DMS 273 (cell line): ENCODE data around the gene VCL.
"Not testable (repeated sequence)": the region's sequence is repeated elsewhere in the genome, so short reads cannot be mapped to it uniquely, and the experiment has no call there.

Source experiments
- DNase-seq: peaks from one replicate; lab custom pipeline; 2025; ENCODE audit not compliant: unreplicated experiment; lab: John Stamatoyannopoulos, UW

Gene VCL

DNA sequence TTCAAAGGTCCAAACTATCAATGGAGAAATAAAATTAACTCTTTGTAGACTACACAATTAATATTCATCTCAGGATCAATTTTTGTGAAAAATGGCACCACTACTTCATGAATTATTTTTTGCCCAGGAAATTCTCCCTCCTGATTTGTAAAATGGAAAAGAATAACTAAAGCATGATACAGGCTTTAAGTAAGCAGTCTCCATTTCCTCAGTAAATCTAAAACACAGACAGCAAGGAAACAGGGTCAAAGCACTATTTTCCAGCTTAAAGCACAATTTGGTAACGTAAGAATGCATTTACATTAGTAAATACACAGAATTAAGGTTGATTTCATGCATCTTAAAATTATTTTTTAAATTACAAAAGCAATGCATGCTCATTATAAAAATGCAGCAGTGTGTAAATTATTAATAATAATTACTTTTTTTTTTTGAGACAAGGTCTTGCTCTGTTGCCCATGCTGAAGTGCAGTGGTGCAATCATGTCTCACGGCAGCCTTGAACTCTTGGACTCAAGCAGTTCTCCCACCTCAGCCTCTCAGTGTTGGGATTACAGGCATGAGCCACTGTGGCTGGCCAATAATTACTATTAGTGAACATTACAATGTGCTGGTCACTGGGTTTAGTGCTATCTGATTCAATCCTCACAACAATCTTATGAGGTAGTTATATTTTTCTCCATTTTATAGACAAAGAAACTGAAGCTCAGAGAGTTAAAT lies 26.1 kb upstream of the VCL start:
- DNase-seq, result no peak

- DNase-seq, result no peak
These were observed 24.5 kb upstream of the VCL start for GRCh38 chr10:73973427-73973826.

GRCh38 chr10:73974309-73974946 lies 23.5 kb upstream of the VCL start:
- DNase-seq, result no peak

GRCh38 chr10:73975388-73975787 lies 22.5 kb upstream of the VCL start:
- DNase-seq, result no peak

- no peak for DNase-seq
These were observed 18.6 kb upstream of the VCL start for GRCh38 chr10:73979141-73979808.

- no peak for DNase-seq
These were observed 18.0 kb upstream of the VCL start for GRCh38 chr10:73979809-73980433.

DNA sequence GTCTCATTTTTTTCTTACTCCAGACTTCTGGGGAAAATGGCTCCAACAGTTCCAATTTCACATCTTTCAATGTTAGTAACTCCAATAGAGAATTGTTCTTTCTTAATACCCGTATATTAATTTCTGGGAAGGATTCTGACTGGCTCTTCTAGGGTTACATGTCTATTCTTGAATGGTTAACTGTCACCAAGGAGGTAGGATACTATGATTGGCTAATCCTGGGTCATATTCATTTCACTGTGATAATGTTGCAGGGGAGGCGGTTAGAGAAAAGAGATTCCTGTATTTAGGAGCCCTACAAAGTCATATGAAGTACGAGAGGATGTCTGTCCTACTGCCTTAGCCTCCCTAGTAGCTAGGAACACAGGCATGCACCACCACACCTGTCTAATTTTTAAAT lies 16.1 kb upstream of the VCL start:
- DNase-seq, result no peak

DNA sequence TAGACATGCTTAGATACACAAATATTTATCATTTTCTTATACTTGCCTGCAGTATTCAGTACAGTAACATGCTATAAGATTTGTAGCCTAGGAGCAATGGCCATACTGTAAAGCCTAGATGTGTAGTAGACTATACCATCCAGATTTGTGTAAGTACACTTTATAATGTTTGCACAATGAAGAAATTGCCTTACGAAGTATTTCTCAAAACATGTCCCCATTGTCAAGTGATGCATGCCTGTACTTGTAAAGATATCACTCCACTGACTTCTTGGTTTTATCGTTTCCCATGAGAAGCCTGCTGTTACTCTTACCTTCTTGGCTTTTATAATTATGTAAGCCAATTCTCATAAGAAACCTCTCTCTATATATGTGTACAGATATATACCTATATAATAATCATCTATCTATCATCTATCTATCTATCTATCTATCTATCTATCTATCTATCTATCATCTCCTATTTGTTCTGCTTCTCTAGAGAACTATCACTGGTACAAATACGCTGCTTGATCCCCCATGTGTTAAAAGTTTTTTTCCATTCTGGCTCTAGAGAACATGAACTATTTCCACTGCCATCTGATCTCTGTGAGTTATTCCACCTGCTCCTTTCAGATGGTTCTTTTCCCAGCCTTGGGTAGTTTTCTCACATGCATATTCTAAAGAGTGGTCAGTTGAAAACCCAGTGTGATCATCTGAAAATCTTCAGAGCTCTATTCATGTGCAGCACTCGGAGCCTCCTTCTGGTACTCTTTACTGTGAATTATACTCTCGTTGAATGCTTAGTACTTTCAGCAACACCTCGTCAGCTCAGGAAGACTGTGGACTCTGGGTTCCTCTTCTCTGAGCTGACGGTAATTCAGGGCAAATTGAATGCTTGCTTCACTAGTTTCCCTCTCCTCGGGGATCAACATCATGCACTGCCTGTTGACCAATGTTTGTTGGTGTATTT lies 14.5 kb upstream of the VCL start:
- DNase-seq, result no peak

GRCh38 chr10:73989594-73990150 lies 8.2 kb upstream of the VCL start:
- DNase-seq, result no peak

DNA sequence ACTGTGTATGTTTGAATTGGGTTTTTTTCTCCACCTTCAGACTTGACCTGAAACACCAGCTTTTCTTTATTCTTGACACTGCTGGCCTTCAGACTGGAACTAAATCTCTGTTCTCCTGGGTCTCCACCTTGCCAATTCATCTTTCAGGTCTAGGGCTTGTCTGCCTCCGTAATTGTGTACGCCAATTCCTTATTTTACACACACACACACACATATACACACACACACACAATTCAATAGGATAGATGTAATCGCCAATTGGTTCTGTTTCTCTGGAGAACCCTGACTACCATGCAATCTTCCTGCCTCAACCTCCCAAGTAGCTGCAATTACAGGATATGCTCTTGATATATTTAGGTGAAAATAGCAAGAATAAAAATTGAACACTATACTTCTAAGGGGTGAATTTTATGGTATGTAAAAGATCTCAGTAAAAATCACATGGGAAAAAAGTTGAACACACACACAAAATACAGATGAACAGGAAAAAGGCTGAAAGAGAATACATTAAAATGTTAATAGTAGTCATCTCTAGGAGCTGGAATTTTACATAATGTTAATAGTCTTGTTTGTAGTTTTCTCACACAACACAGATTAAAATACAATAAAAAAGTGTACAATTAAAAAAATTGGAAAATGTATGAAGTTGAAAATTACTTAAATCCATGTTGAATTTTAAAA lies 6.6 kb upstream of the VCL start:
- no peak for DNase-seq

DNA sequence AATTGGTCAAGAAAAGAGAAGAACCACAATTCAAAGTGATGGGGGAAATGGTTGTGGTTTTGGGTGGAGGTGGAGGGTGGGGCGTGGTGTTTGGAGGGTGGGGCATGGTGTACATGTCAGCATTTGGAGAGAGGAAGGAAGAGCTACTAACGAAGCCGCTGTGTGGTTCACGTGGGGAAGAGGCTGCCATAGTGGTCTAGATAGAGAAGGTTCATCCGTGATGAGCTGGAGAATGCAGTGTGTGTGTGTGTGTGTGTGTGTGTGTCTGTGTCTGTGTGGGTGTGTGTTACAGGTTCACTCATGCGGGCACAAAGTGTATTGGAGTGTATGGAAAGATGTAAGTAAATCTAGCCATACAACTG lies 6.1 kb upstream of the VCL start:
- DNase-seq, result no peak

DNA sequence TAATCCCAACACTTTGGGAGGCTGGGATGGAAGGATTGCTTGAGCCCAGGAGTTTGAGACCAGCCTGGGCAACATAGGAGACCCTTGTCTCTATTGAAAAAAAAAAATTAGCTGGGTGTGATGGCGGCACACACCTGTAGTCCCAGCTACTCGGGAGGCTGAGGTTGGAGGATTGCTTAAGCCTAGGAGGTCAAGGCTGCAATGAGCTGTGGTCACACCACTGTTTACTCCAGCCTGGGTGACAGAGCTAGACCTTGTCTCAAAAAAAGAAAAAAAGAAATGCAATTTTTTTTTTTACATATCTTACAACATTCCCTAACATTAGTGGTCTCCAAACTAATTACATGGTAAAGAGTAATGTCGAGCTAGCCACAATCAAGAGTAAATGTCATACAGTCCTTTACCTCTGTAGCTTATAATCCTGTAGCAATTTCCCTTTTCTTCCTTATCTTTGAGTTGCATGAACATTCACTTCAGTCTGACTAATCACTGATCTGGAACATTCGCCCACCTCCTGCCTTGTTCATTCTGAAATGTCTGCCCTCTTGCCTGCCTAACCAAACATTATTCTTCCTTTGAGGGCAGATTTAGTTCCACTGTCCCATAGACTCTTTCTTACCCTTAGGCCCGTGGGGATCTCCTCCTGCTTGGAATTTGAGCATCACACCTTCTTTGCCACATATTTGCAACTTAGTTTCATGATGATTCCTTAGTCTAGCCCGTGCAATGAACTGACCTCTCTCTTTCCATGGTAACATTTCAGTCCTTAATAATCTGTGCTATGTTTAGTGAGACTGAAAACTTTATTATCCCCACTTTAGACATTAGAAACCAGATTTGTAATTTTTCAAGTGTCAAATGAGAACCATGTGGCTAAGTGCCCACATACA lies 4.8 kb upstream of the VCL start:
- no peak for DNase-seq

DNA sequence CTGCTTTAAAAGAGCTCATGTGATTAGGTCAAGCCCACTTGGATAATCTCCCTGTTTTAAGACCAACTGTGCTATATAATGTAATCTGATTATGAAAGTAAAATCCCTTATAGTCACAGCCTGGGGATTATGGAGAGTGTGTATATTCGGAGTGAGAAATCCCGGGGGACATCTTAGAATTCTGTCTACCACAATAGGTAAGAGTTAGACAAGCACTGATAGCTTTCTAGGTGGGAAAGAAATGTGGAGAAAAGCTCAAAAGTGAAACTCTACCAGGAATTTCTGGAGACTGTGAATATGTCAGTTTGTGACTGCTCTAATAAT lies 2.9 kb upstream of the VCL start:
- no peak for DNase-seq

GRCh38 chr10:73997461-73997786 lies 492 bp upstream of the VCL start:
- DNase-seq, result peak; percentile 86

DNA sequence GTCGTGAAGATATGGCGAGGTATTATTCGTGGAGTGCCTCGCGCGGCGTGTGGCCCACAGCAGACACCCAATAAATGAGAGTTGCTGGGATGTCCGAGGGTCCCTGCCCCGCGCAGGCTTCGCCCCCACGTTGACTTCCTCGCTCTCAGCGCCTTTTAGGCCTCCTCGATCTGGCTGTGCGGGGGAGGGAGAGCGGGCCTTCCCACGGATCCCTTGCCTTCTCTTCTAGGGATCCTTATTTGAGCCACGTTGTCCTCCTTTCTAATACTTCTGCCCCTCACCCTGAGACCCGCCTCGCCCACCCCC lies 660 bp downstream of the VCL start:
- peak; percentile 65 for DNase-seq

- peak; percentile 72 for DNase-seq
These were observed 1.2 kb downstream of the VCL start for GRCh38 chr10:73998929-73999691.

DNA sequence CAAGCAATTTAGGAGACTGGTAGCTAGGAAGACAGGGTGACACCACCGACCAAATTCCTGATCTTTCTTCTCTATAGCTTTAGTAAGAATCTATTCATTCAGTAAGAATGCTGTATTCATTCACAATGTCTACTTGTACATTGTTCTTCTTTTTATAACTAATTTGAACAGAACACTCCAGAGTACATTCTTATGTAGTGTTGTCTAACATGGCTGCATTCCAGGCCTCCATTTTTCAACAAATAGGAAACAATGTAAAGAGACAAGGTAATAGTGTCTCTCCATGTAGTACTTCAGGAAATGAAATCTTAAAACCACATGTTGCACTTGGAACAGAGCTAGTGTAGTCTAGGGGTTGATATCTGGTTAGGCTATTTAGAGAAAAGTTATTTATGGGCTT lies 1.8 kb downstream of the VCL start:
- peak; percentile 17 for DNase-seq

DNA sequence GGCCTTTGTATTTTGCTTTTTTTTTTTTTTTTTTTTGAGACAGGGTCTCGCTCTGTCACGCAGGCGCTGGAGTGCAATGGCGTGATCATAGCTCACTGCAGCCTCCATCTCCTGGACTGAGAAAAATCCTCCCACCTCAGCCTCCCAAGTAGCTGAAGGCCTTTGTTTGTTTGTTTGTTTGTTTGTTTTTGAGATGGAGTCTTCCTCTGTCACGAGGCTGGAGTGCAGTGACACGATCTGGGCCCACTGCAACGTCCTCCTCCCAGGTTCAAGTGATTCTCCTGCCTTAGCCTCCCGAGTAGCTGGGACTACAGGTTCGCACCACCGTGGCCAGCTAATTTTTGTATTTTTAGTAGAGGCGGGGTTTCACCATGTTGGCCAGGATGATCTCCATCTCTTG lies 2.3 kb downstream of the VCL start:
- DNase-seq, result not testable (repeated sequence)
